H1 (cell line): ENCODE data around the gene GRK6. TPM values are rescaled to one million over a fixed set of nuclear protein-coding genes. Genes with fewer than 3 reads are reported as not detected.

ENCODE experiments used
- CTCF ChIA-PET: fragments of 300-600 bp; sonication (Branson Sonifier 250); formaldehyde crosslinking; loops from one replicate; lab custom pipeline; 2021; ENCODE audit not compliant: partially characterized antibody; lab: Charles Lee
- POLR2A ChIA-PET: fragments of 300-600 bp; sonication (Branson Sonifier 250); formaldehyde crosslinking; loops from one replicate; lab custom pipeline; 2021; ENCODE audit warnings: inconsistent platforms; ENCODE audit not compliant: partially characterized antibody; lab: Charles Lee
- DNase-seq, 2 experiments: peaks; one replicate each; pipeline versions ENCODE4 v3.0.0 to v3.0.0-alpha.2; 2010 to 2022; ENCODE audit warnings: low spot score in 2 of 2, low read depth in 1 of 2, mixed read lengths in 1 of 2
- FAIRE-seq: peaks from 2 replicates; lab custom pipeline; 2011; peaks lifted over from hg19 to GRCh38; lab: Jason Lieb, UNC
- H2AFZ ChIP-seq: 2 replicates; pipeline ENCODE4 v1.8.1; 2012; ENCODE audit warnings: low read length, inconsistent platforms
- H2AK5ac ChIP-seq: 2 replicates; pipeline ENCODE4 v1.6.1; 2013; ENCODE audit warnings: low read depth, low read length
- H2BK120ac ChIP-seq: replicated peaks from 2 replicates; pipeline ENCODE3; 2013; ENCODE audit warnings: low read depth, low read length, inconsistent platforms
- H2BK12ac ChIP-seq: 2 replicates; pipeline ENCODE4 v1.6.1; 2013; ENCODE audit warnings: low read depth, low read length
- H2BK15ac ChIP-seq: 2 replicates; pipeline ENCODE4 v1.6.1; 2013; ENCODE audit warnings: low read length
- H2BK20ac ChIP-seq: 2 replicates; pipeline ENCODE4 v1.6.1; 2013; ENCODE audit warnings: low read length
- H2BK5ac ChIP-seq: 2 replicates; pipeline ENCODE4 v1.6.1; 2013; ENCODE audit warnings: low read depth, low read length
- H3K14ac ChIP-seq: 2 replicates; pipeline ENCODE4 v1.6.1; 2013; ENCODE audit warnings: inconsistent platforms; ENCODE audit not compliant: insufficient read length
- H3K18ac ChIP-seq: 2 replicates; pipeline ENCODE4 v1.6.1; 2013; ENCODE audit warnings: low read length; ENCODE audit errors: extremely low read depth
- H3K23ac ChIP-seq: 2 replicates; pipeline ENCODE4 v1.6.1; 2013; ENCODE audit warnings: inconsistent platforms; ENCODE audit not compliant: insufficient read length
- H3K23me2 ChIP-seq: 2 replicates; pipeline ENCODE4 v1.6.1; 2013; ENCODE audit warnings: low read depth, low read length
- H3K27ac ChIP-seq: 2 replicates; pipeline ENCODE4 v1.6.1; 2011; ENCODE audit warnings: low read depth, low read length, inconsistent platforms
- H3K27me3 ChIP-seq, 4 experiments: replicated peaks in 1 of 4; 1 replicate in 1 of 4; 2 replicates in 3 of 4; pipeline versions ENCODE4 v1.6.1 to v1.8.1; 2011 to 2013; ENCODE audit warnings: low read length in 3 of 4, mild to moderate bottlenecking in 3 of 4, inconsistent platforms in 2 of 4, mixed read lengths in 2 of 4, moderate library complexity in 1 of 4; ENCODE audit not compliant: control insufficient read depth in 3 of 4, insufficient read depth in 3 of 4; ENCODE audit errors: extremely low read depth in 1 of 4
- H3K36me3 ChIP-seq, 4 experiments: 2 replicates each; pipeline versions ENCODE4 v1.6.1 to v1.8.1; 2011 to 2013; ENCODE audit warnings: mild to moderate bottlenecking in 4 of 4, low read length in 3 of 4, moderate library complexity in 2 of 4, control low read depth in 1 of 4, inconsistent platforms in 1 of 4; ENCODE audit not compliant: insufficient read depth in 4 of 4, control insufficient read depth in 2 of 4
- H3K4ac ChIP-seq: replicated peaks from 2 replicates; pipeline ENCODE3; 2013; ENCODE audit warnings: low read length, low read depth, mixed read lengths, inconsistent platforms; ENCODE audit not compliant: insufficient read length
- H3K4me1 ChIP-seq, 4 experiments: replicated peaks in 1 of 4; 1 replicate in 1 of 4; 2 replicates in 3 of 4; pipeline versions ENCODE4 v1.6.1 to v1.8.1; 2011 to 2013; ENCODE audit warnings: low read length in 3 of 4, inconsistent platforms in 2 of 4, mixed read lengths in 1 of 4; ENCODE audit not compliant: insufficient read depth in 4 of 4, control insufficient read depth in 3 of 4
- H3K4me2 ChIP-seq, 2 experiments: 2 replicates each; pipeline versions ENCODE4 v1.6.1 to v1.8.1; 2011 to 2013; ENCODE audit warnings: low read depth in 2 of 2, low read length in 2 of 2, control low read depth in 1 of 2, inconsistent platforms in 1 of 2, mild to moderate bottlenecking in 1 of 2; ENCODE audit not compliant: insufficient read depth in 1 of 2
- H3K4me3 ChIP-seq, 4 experiments: fragments of 200-600, 300-600 bp in 1 of 4; sonication (generic), shearing (Covaris generic), sonication (Bioruptor Twin) in 1 of 4; 2 replicates each; pipeline versions ENCODE4 v1.5.1 to v1.8.1; 2011 to 2016; ENCODE audit warnings: low read length in 4 of 4, low read depth in 3 of 4, control low read depth in 2 of 4, inconsistent platforms in 2 of 4, mild to moderate bottlenecking in 2 of 4, mixed read lengths in 1 of 4, moderate library complexity in 1 of 4; ENCODE audit not compliant: insufficient read depth in 2 of 4; ENCODE audit errors: extremely low read depth in 1 of 4
- H3K56ac ChIP-seq: replicated peaks from 2 replicates; pipeline ENCODE3; 2013; ENCODE audit warnings: low read depth, mild to moderate bottlenecking, mixed read lengths, low read length, inconsistent platforms; ENCODE audit not compliant: insufficient read length
- H3K79me1 ChIP-seq: 2 replicates; pipeline ENCODE4 v1.6.1; 2013; ENCODE audit warnings: low read depth, low read length, control low read depth
- H3K79me2 ChIP-seq, 2 experiments: 2 replicates each; pipeline versions ENCODE4 v1.6.1 to v1.8.1; 2012 to 2013; ENCODE audit warnings: low read length in 2 of 2, mild to moderate bottlenecking in 2 of 2, inconsistent platforms in 1 of 2; ENCODE audit not compliant: insufficient read depth in 2 of 2, control insufficient read depth in 1 of 2
- H3K9ac ChIP-seq, 4 experiments: replicated peaks in 1 of 4; 1 replicate in 1 of 4; 2 replicates in 3 of 4; pipeline versions ENCODE4 v1.6.1 to v1.8.1; 2011 to 2013; ENCODE audit warnings: low read depth in 3 of 4, low read length in 3 of 4, control low read depth in 2 of 4, mild to moderate bottlenecking in 2 of 4, moderate library complexity in 2 of 4, inconsistent platforms in 1 of 4; ENCODE audit errors: extremely low read depth in 1 of 4
- H3K9me3 ChIP-seq, 2 experiments: 2 replicates each; pipeline versions ENCODE4 v1.6.1 to v1.8.1; 2012 to 2013; ENCODE audit warnings: mild to moderate bottlenecking in 2 of 2, moderate library complexity in 2 of 2, control low read depth in 1 of 2, inconsistent platforms in 1 of 2, low read depth in 1 of 2, low read length in 1 of 2, mixed read lengths in 1 of 2; ENCODE audit not compliant: insufficient read depth in 2 of 2
- H4K20me1 ChIP-seq, 2 experiments: replicated peaks in 1 of 2; 2 replicates each; pipeline versions ENCODE3 to v1.8.1; 2011 to 2013; ENCODE audit warnings: inconsistent platforms in 2 of 2, low read length in 2 of 2, mild to moderate bottlenecking in 1 of 2; ENCODE audit not compliant: insufficient read depth in 2 of 2, control insufficient read depth in 1 of 2
- H4K5ac ChIP-seq: 2 replicates; pipeline ENCODE4 v1.6.1; 2013; ENCODE audit warnings: low read length, low read depth, mixed read lengths, inconsistent platforms; ENCODE audit not compliant: insufficient read length
- H4K8ac ChIP-seq: 2 replicates; pipeline ENCODE4 v1.8.0; 2013; ENCODE audit warnings: mild to moderate bottlenecking, moderate library complexity, low read length, inconsistent platforms; ENCODE audit not compliant: insufficient read depth; ENCODE audit errors: extremely low read depth
- H4K91ac ChIP-seq: replicated peaks from 2 replicates; pipeline ENCODE3; 2013; ENCODE audit warnings: low read length, mixed read lengths, inconsistent platforms; ENCODE audit not compliant: insufficient read length
- ATF2 ChIP-seq: IDR thresholded peaks from 2 replicates; pipeline ENCODE4 v1.6.1; 2012; ENCODE audit warnings: low read length, inconsistent platforms
- BACH1 ChIP-seq: IDR thresholded peaks from 2 replicates; pipeline ENCODE4 v1.6.1; 2012; ENCODE audit warnings: low read length, improper control_type of control experiment
- BRCA1 ChIP-seq: IDR thresholded peaks from 2 replicates; pipeline ENCODE4 v1.6.1; 2012; ENCODE audit warnings: low read depth, low read length, improper control_type of control experiment
- EP300 ChIP-seq, 2 experiments: IDR thresholded peaks; 1 replicate in 1 of 2; 2 replicates in 1 of 2; pipeline ENCODE4 v1.6.1; 2011 to 2012; ENCODE audit warnings: low read depth in 2 of 2, low read length in 2 of 2, mild to moderate bottlenecking in 2 of 2, borderline replicate concordance in 1 of 2, inconsistent platforms in 1 of 2, moderate library complexity in 1 of 2
- GTF2F1 ChIP-seq: IDR thresholded peaks from 2 replicates; pipeline ENCODE4 v1.6.1; 2012; ENCODE audit warnings: low read depth, low read length, improper control_type of control experiment, borderline replicate concordance
- HDAC2 ChIP-seq, 2 experiments: fragments of 300-600 bp in 1 of 2; sonication (generic) in 1 of 2; IDR thresholded peaks; 2 replicates each; pipeline ENCODE4 v1.6.1; 2011 to 2012; ENCODE audit warnings: low read depth in 2 of 2, low read length in 2 of 2, mild to moderate bottlenecking in 2 of 2, moderate library complexity in 2 of 2, borderline replicate concordance in 1 of 2, inconsistent platforms in 1 of 2
- JUN ChIP-seq: IDR thresholded peaks from 2 replicates; pipeline ENCODE4 v1.6.1; 2011; ENCODE audit warnings: low read depth, mild to moderate bottlenecking, improper control_type of control experiment, low read length
- KDM4A ChIP-seq: IDR thresholded peaks from one replicate; pipeline ENCODE4 v1.7.1; 2012; ENCODE audit warnings: low read depth, mild to moderate bottlenecking, moderate library complexity, low read length, inconsistent platforms; ENCODE audit not compliant: severe bottlenecking
- WGBS, 2 experiments: shearing (Covaris generic) in 1 of 2; methylation state at CpG; one replicate each; pipeline versions ENCODE4 v1.1.6 to v1.1.7; 2013 to 2015; ENCODE audit warnings: low lambda C conversion rate in 2 of 2, mixed read lengths in 2 of 2, inconsistent platforms in 1 of 2, low coverage in 1 of 2, missing lambda C conversion rate in 1 of 2; ENCODE audit not compliant: insufficient replicate concordance in 2 of 2, insufficient coverage in 1 of 2, insufficient read length in 1 of 2; ENCODE audit errors: extremely low coverage in 1 of 2, missing lambda C conversion rate in 1 of 2; 5-methylcytosine and 5-hydroxymethylcytosine counted together
- polyA plus RNA-seq, 7 experiments: library from polyadenylated mRNA; depleted of rRNA in 3 of 7; stranded (reverse) in 5 of 7; unstranded in 2 of 7; fragments of >200 nt in 5 of 7; fragments of 200-250 nt in 2 of 7; gene quantifications; 1 replicate in 5 of 7; 2 replicates in 1 of 7; 4 replicates in 1 of 7; pipeline versions ENCODE4 v1.2.1 to v1.2.3, GENCODE V29; 2011 to 2013; ENCODE audit warnings: missing spikeins in 2 of 7, mixed read lengths in 2 of 7
- total RNA-seq: library from RNA; stranded (reverse); fragmentation: NEBNext Ultra II Directional; extraction: Animal tissue kit (Norgen Biotek cat#: 25700); gene quantifications from 2 replicates; pipeline ENCODE4 v1.2.1, GENCODE V29; 2021

GRK6 gene
- total and polyA plus RNA-seq, 2 of the 8 experiments (the other 6 are each of a cell fraction or from before 2014, with no cell fraction given), result 31.8 to 57.8 TPM

GRCh38 chr5:177468685-177469628 is 42.5 kb downstream of the GRK6 start:
- peaks cover 32 to 43% of the 10 kb centered on the region in 2 experiments for H4K20me1 ChIP-seq
- TF ChIP-seq BACH1, result no peak
- no peak for TF ChIP-seq HDAC2 (IDR thresholded peaks at IDR 0.05; ENCODE audit: borderline replicate concordance in 1 of 2, low read depth in 2 of 2, low read length in 2 of 2)
- no peak for TF ChIP-seq KDM4A
- TF ChIP-seq ATF2, result peak; percentile 80; the same call in 1 of the 2 replicates
- TF ChIP-seq BRCA1, result no peak
- no peak for TF ChIP-seq GTF2F1
- TF ChIP-seq JUN, result no peak
- TF ChIP-seq EP300 (IDR thresholded peaks at IDR 0.05; ENCODE audit: borderline replicate concordance in 1 of 2, low read depth in 2 of 2, low read length in 2 of 2), result no peak

More at GRCh38 chr5:177468685-177469628, 42.5 kb downstream of the GRK6 start:
- FAIRE-seq, result no peak
- H3K23me2 ChIP-seq, result peaks cover 2% of the 10 kb centered on the region
- peaks cover 0 to 4% of the 10 kb centered on the region in 2 experiments; a peak in 2 of 4 replicates for H3K9me3 ChIP-seq
- no peak overlapping the region for H3K14ac ChIP-seq
- peak in 1 of 2 experiments; percentile 75 for DNase-seq
- 81% methylated on average over 18 of the region's 25 CpGs; no CpG with 5 or more reads in 1 of the 2 experiments for WGBS, 2 experiments
- H4K91ac ChIP-seq, result no peak overlapping the region
- H3K27me3 ChIP-seq, result no peaks in the 10 kb centered on the region
- H2BK20ac ChIP-seq, result no peak overlapping the region
- H3K56ac ChIP-seq, result no peak overlapping the region
- peak overlapping the region; percentile 81; the same call in 1 of the 2 replicates for H2BK5ac ChIP-seq
- H2AFZ ChIP-seq, result no peak overlapping the region
- H2BK12ac ChIP-seq, result no peak overlapping the region
- H4K5ac ChIP-seq, result no peak overlapping the region
- H3K36me3 ChIP-seq, result peaks cover 33 to 61% (median 45%) of the 10 kb centered on the region in 4 experiments
- H2BK120ac ChIP-seq, result no peak overlapping the region
- CTCF ChIA-PET, result interaction anchor here (0.8 to 7.9 kb wide), 11 partner anchors 9 to 159 kb away, joined by 3 to 64 read pairs (median 3); no protein-coding TSS in a partner anchor
- no peak overlapping the region; a peak in 3 of 7 replicates for H3K9ac ChIP-seq
- H3K4ac ChIP-seq, result no peak overlapping the region
- H3K4me2 ChIP-seq, result peak overlapping the region in 1 of 2 experiments; percentile 78; a peak in 1 of 4 replicates
- H3K18ac ChIP-seq, result no peak overlapping the region
- POLR2A ChIA-PET, result interaction anchor here (0.8 to 67.5 kb wide), 5 partner anchors 0 to 157 kb away, joined by 3 to 3349 read pairs (median 6); partner anchors contain the start of genes DBN1, DDX41, DOK3 and GRK6
- H2BK15ac ChIP-seq, result no peak overlapping the region
- peak overlapping the region; percentile 76 for H4K8ac ChIP-seq
- H3K79me2 ChIP-seq, result peaks cover 14 to 50% of the 10 kb centered on the region in 2 experiments
- H2AK5ac ChIP-seq, result no peak overlapping the region
- H3K23ac ChIP-seq, result no peak overlapping the region
- H3K4me3 ChIP-seq, result no peak overlapping the region
- H3K79me1 ChIP-seq, result peaks cover 23% of the 10 kb centered on the region
- 0 out of 2 replicates have a peak overlapping the region, but pooled peaks have one; percentile 68 for H3K27ac ChIP-seq
- peaks cover 11 to 32% (median 29%) of the 10 kb centered on the region in 4 experiments for H3K4me1 ChIP-seq
